GM23338 (cell line): ENCODE results near the gene SLC8A1. TPM values are rescaled to one million over a fixed set of nuclear protein-coding genes. Genes with fewer than 3 reads are reported as not detected.

ENCODE experiments used
- ATAC-seq: fragments of 200-7000 bp; cut with Tn5 transposase; 3 replicates; pipeline ENCODE4 v1.9.1; 2020
- DNase-seq: peaks from one replicate; pipeline ENCODE4 v3.0.0-alpha.2; 2015; ENCODE audit warnings: low spot score
- H2AFZ ChIP-seq: fragments of 200-600 bp; sonication (generic); 2 replicates; pipeline ENCODE4 v1.8.0; 2016; ENCODE audit warnings: antibody characterized with exemption, mild to moderate bottlenecking, moderate library complexity
- H3F3A ChIP-seq: fragments of 200-600 bp; sonication (generic); replicated peaks from 2 replicates; pipeline ENCODE4 v1.8.0; 2017; ENCODE audit warnings: antibody characterized with exemption, mixed run types, low read depth
- H3K27ac ChIP-seq: fragments of 200-600 bp; sonication (generic); 2 replicates; pipeline ENCODE4 v1.6.1; 2016; ENCODE audit warnings: low read depth
- H3K27me3 ChIP-seq: fragments of 200-600 bp; sonication (generic); 2 replicates; pipeline ENCODE4 v1.8.0; 2016; ENCODE audit warnings: mild to moderate bottlenecking, mixed run types, moderate library complexity; ENCODE audit not compliant: insufficient read depth
- H3K36me3 ChIP-seq: fragments of 200-600 bp; sonication (generic); 2 replicates; pipeline ENCODE4 v1.8.0; 2016; ENCODE audit warnings: mild to moderate bottlenecking; ENCODE audit not compliant: insufficient read depth
- H3K4me1 ChIP-seq: fragments of 200-600 bp; sonication (generic); 2 replicates; pipeline ENCODE4 v1.8.0; 2016; ENCODE audit warnings: mild to moderate bottlenecking, moderate library complexity; ENCODE audit not compliant: insufficient read depth
- H3K4me2 ChIP-seq: fragments of 200-600 bp; sonication (generic); 2 replicates; pipeline ENCODE4 v1.7.1; 2017; ENCODE audit warnings: mixed run types
- H3K4me3 ChIP-seq: fragments of 200-600 bp; sonication (generic); 2 replicates; pipeline ENCODE4 v1.6.1; 2016; ENCODE audit warnings: mixed run types
- H3K79me2 ChIP-seq: fragments of 200-600 bp; sonication (generic); replicated peaks from 2 replicates; pipeline ENCODE4 v1.8.0; 2017; ENCODE audit warnings: mild to moderate bottlenecking; ENCODE audit not compliant: insufficient read depth
- H3K9me2 ChIP-seq: fragments of 200-600 bp; sonication (generic); 2 replicates; pipeline ENCODE4 v1.8.0; 2017; ENCODE audit not compliant: insufficient read depth
- H4K20me1 ChIP-seq: fragments of 200-600 bp; sonication (generic); replicated peaks from 2 replicates; pipeline ENCODE4 v1.8.0; 2017; ENCODE audit warnings: mild to moderate bottlenecking; ENCODE audit not compliant: insufficient read depth
- H3K27ac Mint-ChIP-seq: 2 replicates; pipeline ENCODE4 v1.8.0; 2020; ENCODE audit warnings: inconsistent platforms, mild to moderate bottlenecking, moderate library complexity, mixed read lengths
- H3K27me3 Mint-ChIP-seq: 3 replicates; pipeline ENCODE4 v1.8.0; 2022; ENCODE audit warnings: low read depth, mild to moderate bottlenecking, moderate library complexity, mixed read lengths, inconsistent platforms; ENCODE audit not compliant: insufficient read depth, poor library complexity
- H3K36me3 Mint-ChIP-seq: 3 replicates; pipeline ENCODE4 v1.8.0; 2021; ENCODE audit warnings: low read depth, mild to moderate bottlenecking, inconsistent platforms, moderate library complexity, mixed read lengths
- H3K4me1 Mint-ChIP-seq: 3 replicates; pipeline ENCODE4 v1.8.0; 2020; ENCODE audit warnings: mild to moderate bottlenecking, inconsistent platforms, mixed read lengths
- H3K4me3 Mint-ChIP-seq: 3 replicates; pipeline ENCODE4 v1.8.0; 2021; ENCODE audit warnings: moderate library complexity, mild to moderate bottlenecking, inconsistent platforms, mixed read lengths
- H3K9me3 Mint-ChIP-seq: 3 replicates; pipeline ENCODE4 v1.8.0; 2020; ENCODE audit warnings: moderate library complexity, mild to moderate bottlenecking, inconsistent platforms, mixed read lengths
- CREB1 ChIP-seq: fragments of 250-450 bp; sonication (Bioruptor Pico); IDR thresholded peaks from 2 replicates; pipeline ENCODE4 v1.5.0; 2020; ENCODE audit warnings: low read depth, mild to moderate bottlenecking, moderate library complexity
- CTCF ChIP-seq, 2 experiments: fragments of 200-600 bp in 1 of 2; sonication (generic) in 1 of 2; conservative IDR thresholded peaks; 2 replicates each; pipeline versions ENCODE4 v1.5.1 to v1.6.1; 2016 to 2017; ENCODE audit warnings: antibody characterized with exemption in 2 of 2, low read depth in 2 of 2, mild to moderate bottlenecking in 2 of 2, moderate library complexity in 1 of 2
- ETS1 ChIP-seq: IDR thresholded peaks from 2 replicates; pipeline ENCODE4 v1.6.1; 2016; ENCODE audit warnings: antibody characterized with exemption
- EZH2 ChIP-seq: fragments of 200-600 bp; sonication (generic); IDR thresholded peaks from one replicate; pipeline ENCODE4 v1.8.0; 2017; ENCODE audit warnings: antibody characterized with exemption, mild to moderate bottlenecking, low read depth; ENCODE audit not compliant: unreplicated experiment
- EZH2phosphoT487 ChIP-seq: fragments of 200-600 bp; sonication (generic); IDR thresholded peaks from one replicate; pipeline ENCODE4 v1.8.1; 2018; ENCODE audit warnings: antibody characterized with exemption; ENCODE audit not compliant: unreplicated experiment
- JUNB ChIP-seq: IDR thresholded peaks from one replicate; pipeline ENCODE4 v1.6.1; 2016; ENCODE audit warnings: antibody characterized with exemption; ENCODE audit not compliant: unreplicated experiment
- NANOG ChIP-seq: IDR thresholded peaks from 2 replicates; pipeline ENCODE4 v1.6.1; 2016; ENCODE audit warnings: antibody characterized with exemption, borderline replicate concordance
- POLR2AphosphoS5 ChIP-seq: IDR thresholded peaks from 2 replicates; pipeline ENCODE4 v1.6.1; 2016; ENCODE audit warnings: antibody characterized with exemption, low read depth
- STAT1 ChIP-seq: IDR thresholded peaks from one replicate; pipeline ENCODE4 v1.6.1; 2016; ENCODE audit warnings: antibody characterized with exemption; ENCODE audit not compliant: unreplicated experiment
- ZNF114 ChIP-seq: fragments of 250-450 bp; sonication (Bioruptor Pico); IDR thresholded peaks from 2 replicates; pipeline ENCODE4 v1.5.0; 2020; ENCODE audit warnings: mild to moderate bottlenecking, moderate library complexity
- ZNF331 ChIP-seq: fragments of 250-450 bp; sonication (Bioruptor Pico); IDR thresholded peaks from 2 replicates; pipeline ENCODE4 v1.5.0; 2020; ENCODE audit warnings: low read depth, mild to moderate bottlenecking, moderate library complexity
- polyA plus RNA-seq: library from polyadenylated mRNA; unstranded; fragments of >200 nt; fragmentation: Nextera tagmentation; extraction: Ambion mirVana; gene quantifications from 2 replicates; pipeline ENCODE4 v1.2.1, GENCODE V29; 2016
- total RNA-seq: library from RNA; depleted of rRNA; stranded (reverse); fragments of >200 nt; shearing (Covaris generic); gene quantifications from 2 replicates; pipeline ENCODE4 v1.2.3, GENCODE V29; 2014
- TF ChIP-seq, protein P1 (sequence below): fragments of 250-450 bp; sonication (Bioruptor Pico); IDR thresholded peaks from 2 replicates; pipeline ENCODE4 v1.5.0; 2020; ENCODE audit warnings: mild to moderate bottlenecking, moderate library complexity
- TF ChIP-seq, protein P2 (sequence below): IDR thresholded peaks from one replicate; pipeline ENCODE4 v1.6.1; 2018; ENCODE audit warnings: antibody characterized with exemption; ENCODE audit not compliant: unreplicated experiment

SLC8A1 gene
- total and polyA plus RNA-seq, 2 experiments from 2014 or later: 2.5 to 3.3 TPM

GRCh38 chr2:40085786-40086185 lies 366.1 kb downstream of the SLC8A1 start:
- Histone ChIP-seq H2AFZ (no peak overlapping the region), H3K9me2 (peaks cover 5% of the 10 kb centered on the region), H3F3A (no peaks in the 10 kb centered on the region), H3K4me2 (no peak overlapping the region), H3K36me3 (no peaks in the 10 kb centered on the region), H3K4me1 (no peaks in the 10 kb centered on the region), H4K20me1 (no peaks in the 10 kb centered on the region), H3K4me3 (no peak overlapping the region), H3K27ac (no peak overlapping the region), H3K79me2 (no peaks in the 10 kb centered on the region), H3K27me3 (no peaks in the 10 kb centered on the region)
- H3K4me1 Mint-ChIP-seq: no peaks in the 10 kb centered on the region
- peaks cover 2% of the 10 kb centered on the region for H3K27me3 Mint-ChIP-seq
- ATAC-seq: no peak
- H3K4me3 Mint-ChIP-seq: no peak overlapping the region
- H3K36me3 Mint-ChIP-seq: no peaks in the 10 kb centered on the region; the same call in 2 of the 3 replicates
- peaks cover 4% of the 10 kb centered on the region; the same call in 1 of the 3 replicates for H3K9me3 Mint-ChIP-seq
- DNase-seq: no peak
- no peak for TF ChIP-seq JUNB
- TF ChIP-seq ETS1: no peak
- no peak for TF ChIP-seq EZH2phosphoT487
- no peak for TF ChIP-seq CTCF (conservative IDR thresholded peaks at IDR 0.05; ENCODE audit: low read depth in 2 of 2)
- TF ChIP-seq ZNF331: no peak
- TF ChIP-seq EZH2: no peak
- no peak for TF ChIP-seq POLR2AphosphoS5
- TF ChIP-seq NANOG: no peak
- TF ChIP-seq, protein P1, sequence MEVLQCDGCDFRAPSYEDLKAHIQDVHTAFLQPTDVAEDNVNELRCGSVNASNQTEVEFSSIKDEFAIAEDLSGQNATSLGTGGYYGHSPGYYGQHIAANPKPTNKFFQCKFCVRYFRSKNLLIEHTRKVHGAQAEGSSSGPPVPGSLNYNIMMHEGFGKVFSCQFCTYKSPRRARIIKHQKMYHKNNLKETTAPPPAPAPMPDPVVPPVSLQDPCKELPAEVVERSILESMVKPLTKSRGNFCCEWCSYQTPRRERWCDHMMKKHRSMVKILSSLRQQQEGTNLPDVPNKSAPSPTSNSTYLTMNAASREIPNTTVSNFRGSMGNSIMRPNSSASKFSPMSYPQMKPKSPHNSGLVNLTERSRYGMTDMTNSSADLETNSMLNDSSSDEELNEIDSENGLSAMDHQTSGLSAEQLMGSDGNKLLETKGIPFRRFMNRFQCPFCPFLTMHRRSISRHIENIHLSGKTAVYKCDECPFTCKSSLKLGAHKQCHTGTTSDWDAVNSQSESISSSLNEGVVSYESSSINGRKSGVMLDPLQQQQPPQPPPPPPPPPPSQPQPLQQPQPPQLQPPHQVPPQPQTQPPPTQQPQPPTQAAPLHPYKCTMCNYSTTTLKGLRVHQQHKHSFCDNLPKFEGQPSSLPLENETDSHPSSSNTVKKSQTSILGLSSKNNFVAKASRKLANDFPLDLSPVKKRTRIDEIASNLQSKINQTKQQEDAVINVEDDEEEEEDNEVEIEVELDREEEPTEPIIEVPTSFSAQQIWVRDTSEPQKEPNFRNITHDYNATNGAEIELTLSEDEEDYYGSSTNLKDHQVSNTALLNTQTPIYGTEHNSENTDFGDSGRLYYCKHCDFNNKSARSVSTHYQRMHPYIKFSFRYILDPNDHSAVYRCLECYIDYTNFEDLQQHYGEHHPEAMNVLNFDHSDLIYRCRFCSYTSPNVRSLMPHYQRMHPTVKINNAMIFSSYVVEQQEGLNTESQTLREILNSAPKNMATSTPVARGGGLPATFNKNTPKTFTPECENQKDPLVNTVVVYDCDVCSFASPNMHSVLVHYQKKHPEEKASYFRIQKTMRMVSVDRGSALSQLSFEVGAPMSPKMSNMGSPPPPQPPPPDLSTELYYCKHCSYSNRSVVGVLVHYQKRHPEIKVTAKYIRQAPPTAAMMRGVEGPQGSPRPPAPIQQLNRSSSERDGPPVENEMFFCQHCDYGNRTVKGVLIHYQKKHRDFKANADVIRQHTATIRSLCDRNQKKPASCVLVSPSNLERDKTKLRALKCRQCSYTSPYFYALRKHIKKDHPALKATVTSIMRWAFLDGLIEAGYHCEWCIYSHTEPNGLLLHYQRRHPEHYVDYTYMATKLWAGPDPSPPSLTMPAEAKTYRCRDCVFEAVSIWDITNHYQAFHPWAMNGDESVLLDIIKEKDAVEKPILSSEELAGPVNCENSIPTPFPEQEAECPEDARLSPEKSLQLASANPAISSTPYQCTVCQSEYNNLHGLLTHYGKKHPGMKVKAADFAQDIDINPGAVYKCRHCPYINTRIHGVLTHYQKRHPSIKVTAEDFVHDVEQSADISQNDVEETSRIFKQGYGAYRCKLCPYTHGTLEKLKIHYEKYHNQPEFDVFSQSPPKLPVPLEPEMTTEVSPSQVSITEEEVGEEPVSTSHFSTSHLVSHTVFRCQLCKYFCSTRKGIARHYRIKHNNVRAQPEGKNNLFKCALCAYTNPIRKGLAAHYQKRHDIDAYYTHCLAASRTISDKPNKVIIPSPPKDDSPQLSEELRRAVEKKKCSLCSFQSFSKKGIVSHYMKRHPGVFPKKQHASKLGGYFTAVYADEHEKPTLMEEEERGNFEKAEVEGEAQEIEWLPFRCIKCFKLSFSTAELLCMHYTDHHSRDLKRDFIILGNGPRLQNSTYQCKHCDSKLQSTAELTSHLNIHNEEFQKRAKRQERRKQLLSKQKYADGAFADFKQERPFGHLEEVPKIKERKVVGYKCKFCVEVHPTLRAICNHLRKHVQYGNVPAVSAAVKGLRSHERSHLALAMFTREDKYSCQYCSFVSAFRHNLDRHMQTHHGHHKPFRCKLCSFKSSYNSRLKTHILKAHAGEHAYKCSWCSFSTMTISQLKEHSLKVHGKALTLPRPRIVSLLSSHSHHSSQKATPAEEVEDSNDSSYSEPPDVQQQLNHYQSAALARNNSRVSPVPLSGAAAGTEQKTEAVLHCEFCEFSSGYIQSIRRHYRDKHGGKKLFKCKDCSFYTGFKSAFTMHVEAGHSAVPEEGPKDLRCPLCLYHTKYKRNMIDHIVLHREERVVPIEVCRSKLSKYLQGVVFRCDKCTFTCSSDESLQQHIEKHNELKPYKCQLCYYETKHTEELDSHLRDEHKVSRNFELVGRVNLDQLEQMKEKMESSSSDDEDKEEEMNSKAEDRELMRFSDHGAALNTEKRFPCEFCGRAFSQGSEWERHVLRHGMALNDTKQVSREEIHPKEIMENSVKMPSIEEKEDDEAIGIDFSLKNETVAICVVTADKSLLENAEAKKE (CRISPR knock-in tag): no peak
- no peak for TF ChIP-seq ZNF114
- TF ChIP-seq, protein P2, sequence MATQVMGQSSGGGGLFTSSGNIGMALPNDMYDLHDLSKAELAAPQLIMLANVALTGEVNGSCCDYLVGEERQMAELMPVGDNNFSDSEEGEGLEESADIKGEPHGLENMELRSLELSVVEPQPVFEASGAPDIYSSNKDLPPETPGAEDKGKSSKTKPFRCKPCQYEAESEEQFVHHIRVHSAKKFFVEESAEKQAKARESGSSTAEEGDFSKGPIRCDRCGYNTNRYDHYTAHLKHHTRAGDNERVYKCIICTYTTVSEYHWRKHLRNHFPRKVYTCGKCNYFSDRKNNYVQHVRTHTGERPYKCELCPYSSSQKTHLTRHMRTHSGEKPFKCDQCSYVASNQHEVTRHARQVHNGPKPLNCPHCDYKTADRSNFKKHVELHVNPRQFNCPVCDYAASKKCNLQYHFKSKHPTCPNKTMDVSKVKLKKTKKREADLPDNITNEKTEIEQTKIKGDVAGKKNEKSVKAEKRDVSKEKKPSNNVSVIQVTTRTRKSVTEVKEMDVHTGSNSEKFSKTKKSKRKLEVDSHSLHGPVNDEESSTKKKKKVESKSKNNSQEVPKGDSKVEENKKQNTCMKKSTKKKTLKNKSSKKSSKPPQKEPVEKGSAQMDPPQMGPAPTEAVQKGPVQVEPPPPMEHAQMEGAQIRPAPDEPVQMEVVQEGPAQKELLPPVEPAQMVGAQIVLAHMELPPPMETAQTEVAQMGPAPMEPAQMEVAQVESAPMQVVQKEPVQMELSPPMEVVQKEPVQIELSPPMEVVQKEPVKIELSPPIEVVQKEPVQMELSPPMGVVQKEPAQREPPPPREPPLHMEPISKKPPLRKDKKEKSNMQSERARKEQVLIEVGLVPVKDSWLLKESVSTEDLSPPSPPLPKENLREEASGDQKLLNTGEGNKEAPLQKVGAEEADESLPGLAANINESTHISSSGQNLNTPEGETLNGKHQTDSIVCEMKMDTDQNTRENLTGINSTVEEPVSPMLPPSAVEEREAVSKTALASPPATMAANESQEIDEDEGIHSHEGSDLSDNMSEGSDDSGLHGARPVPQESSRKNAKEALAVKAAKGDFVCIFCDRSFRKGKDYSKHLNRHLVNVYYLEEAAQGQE: no peak
- no peak for TF ChIP-seq STAT1
- no peak for TF ChIP-seq CREB1 (CRISPR knock-in tag)
- H3K27ac Mint-ChIP-seq: no peak overlapping the region
